ENCODE data around the gene ZBP1.
A peak's percentile ranks its signal among the peaks of the same experiment; 100 is the strongest.
"Not testable (repeated sequence)": the region's sequence is repeated elsewhere in the genome, so short reads cannot be mapped to it uniquely, and the experiment has no call there.

The ZBP1 gene

GRCh38 chr20:57638895-57639236 lies 18.6 kb upstream of the ZBP1 start:
- DNase-seq, result no peak

DNA sequence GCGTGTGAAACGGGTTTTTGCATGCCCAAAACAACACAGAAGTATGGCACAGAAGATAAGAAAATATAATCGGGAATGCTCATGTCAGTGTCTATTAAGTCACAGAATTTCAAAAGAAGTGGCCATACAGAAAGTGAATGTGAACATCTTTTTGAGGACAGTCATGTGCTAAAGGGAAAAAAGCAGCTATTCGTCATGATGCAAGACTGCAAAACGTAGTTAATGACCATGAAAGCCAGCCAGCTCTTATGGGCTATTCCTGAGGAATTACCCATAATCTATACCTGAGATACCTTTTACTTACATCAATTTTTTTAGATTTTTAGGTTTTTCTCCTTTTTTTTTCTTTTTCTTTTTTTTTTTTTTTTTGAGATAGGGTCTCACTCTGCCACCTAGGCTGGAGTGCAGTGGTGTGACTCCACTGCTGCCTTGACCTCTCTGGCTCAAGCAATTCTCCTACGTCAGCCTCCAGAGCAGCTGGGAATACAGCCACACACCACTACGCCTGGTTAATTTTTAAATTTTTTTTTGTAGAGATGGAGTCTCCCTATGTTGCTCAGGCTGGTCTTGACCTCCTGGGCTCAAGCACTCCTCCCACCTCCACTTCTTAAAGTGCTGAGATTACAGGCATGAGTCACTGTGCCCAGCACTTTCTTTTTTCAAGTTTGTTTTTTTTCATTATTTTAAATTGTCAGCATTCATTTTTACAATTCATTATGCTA lies 18.1 kb upstream of the ZBP1 start:
- DNase-seq, result no peak

DNA sequence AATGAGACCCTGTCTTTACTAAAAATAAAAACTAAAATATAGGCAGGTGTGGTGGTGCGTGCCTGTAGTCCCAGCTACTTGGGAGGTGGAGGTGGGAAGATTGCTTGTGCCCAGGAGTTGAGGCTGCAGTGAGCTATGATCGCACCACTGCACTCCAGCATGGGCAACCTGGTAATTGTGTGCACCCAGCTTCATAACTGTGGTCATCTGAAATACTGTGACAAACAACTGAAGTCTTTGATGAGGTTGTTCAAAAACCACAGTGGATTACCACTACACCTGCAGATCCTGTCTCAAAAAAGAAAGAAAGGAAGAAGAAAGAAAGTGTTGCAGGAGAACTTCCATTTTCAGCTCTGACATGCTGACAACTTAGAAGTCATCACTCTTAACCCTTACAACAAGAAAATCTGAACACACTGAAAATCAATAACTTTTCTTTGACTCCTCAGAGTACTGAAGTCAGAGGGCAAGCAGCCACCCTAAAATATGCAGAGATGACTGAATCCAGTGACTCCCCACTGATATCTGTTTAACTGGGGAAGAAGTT lies 13.8 kb upstream of the ZBP1 start:
- DNase-seq, result no peak

GRCh38 chr20:57632286-57632685 lies 12.1 kb upstream of the ZBP1 start:
- DNase-seq, result no peak

DNA sequence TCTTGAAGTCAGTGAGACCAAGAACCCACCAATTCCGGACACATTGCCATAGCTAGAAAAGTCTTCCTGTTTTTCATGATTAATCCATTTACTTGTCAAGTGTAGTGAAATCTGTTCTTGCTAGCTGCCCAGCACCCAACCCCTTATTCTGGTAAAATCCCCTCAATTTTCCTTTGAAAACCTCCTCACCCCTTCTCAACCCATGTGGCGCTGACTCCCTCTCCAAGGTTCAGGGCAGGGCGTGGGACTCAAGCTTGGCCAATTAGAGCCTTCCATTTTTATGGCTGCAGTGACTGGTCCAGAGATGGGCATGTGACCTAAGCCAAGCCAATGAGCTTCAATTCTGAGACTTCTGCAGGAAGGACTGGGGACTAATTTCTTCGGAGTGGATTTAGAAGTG lies 9.8 kb upstream of the ZBP1 start:
- DNase-seq, result peak; percentile 68

GRCh38 chr20:57629491-57629901 lies 9.3 kb upstream of the ZBP1 start:
- peak; percentile 61 for DNase-seq

DNA sequence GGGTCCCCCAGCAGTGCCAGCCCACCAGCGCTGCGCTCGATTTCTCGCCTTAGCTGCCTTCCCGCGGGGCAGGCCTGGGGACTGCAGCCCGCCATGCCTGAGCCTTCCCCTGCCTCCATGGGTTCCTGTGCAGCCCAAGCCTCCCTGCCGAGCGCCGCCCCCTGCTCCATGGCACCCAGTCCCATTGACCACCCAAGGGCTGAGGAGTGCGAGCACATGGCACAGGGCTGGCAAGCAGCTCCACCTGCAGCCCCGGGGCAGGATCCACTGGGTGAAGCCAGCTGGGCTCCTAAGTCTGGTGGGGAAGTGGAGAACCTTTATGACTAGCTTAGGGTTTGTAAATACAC lies 8.7 kb upstream of the ZBP1 start:
- DNase-seq, result not testable (repeated sequence)

DNA sequence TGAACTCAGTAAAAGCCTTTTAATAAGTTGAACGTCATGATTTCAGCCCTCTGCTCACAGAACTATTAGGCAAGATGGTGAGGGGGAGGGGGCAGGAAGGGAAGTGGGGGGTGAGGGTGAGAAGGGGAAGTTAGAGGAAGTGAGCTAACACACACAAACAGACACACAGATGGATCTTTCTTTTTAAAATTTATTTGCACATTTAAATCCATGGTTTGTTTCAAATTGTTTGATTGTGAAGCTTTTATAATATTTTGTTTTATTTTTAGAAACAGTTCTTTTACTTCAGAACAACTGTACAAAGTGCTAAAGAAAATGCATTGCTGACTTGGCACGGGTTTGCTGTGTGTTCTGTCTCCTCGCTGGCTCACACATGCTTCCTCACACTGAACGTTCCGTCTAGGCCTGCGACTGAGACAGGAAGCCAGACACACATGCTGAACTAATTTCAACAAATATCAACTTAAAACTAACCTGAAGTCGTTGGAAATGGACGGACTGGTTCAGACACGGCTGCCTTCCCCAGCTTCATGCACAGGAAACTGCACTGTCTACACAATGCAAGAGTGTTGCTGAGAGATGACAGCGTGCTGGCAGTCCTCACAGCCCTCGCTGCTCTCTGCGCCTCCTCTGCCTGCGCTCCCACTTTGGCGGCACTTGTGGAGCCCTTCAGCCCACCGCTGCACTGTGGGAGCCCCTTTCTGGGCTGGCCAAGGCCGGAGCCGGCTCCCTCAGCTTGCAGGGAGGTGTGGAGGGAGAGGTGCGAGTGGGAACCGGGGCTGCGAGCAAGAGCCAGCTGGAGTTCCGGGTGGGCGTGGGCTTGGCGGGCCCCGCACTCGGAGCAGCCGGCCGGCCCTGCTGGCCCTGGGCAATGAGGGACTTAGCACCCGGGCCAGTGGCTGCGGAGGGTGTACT lies 8.1 kb upstream of the ZBP1 start:
- DNase-seq, result peak; percentile 35

- DNase-seq, result no peak
Observed at GRCh38 chr20:57627339-57627738, 7.1 kb upstream of the ZBP1 start.

- DNase-seq, result no peak
Observed at GRCh38 chr20:57625978-57626377, 5.8 kb upstream of the ZBP1 start.

DNA sequence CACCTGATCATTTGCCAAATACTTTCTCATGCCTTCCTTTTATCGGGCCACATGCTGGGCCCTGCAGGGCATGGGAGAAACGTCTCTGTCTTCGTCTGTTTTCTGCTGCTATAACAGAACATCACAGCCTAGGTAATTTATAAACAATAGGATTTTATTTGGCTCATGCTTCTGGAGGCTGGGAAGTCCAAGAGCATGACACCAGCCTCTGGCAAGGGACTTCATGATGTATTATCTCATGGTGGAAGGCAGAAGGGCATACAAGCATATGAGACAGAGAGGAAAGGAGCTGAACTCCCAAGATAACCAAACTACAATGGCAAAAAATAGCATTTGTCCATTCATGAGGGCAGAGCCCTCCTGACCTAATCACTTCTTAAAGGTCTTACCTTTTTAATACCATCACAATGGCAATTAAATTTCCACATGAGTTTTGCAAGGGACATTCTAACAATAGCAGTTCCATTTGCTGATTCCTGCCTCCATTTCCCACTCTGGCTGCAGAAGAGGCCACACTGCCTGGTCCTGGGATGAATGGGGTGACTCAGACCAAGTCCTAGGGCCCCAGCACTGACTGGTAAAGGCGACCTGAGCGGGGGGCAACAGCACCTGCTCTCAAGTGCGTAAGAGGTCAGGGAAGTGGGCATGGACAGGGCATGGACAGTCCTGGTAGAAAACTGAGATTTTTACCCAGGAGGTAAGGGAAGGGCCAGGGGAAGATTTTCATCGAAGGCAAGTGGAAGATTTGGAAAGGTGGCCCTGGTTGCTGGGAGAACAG lies 5.1 kb upstream of the ZBP1 start:
- no peak for DNase-seq

DNA sequence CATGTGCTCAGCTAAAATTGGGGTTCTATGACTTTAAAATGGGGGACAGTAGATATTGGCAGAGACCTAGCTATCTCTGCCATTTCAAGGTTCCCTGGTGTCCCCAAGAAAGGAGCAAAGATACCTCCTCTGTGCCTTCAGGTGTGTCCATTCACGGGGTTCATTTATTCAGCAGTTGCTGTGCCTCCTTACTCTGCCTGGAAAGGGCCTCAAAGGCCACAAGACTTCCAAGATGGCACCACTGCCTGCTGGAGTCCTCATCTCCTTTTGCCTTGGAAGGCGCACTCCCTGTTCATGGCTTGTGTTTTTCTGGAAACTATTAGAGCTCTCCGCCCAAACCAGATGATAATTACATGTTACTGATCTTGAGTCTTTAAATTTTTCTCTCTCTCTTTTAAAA lies 3.9 kb upstream of the ZBP1 start:
- DNase-seq, result no peak

GRCh38 chr20:57622579-57623381 lies 2.6 kb upstream of the ZBP1 start:
- DNase-seq, result peak; percentile 69

GRCh38 chr20:57622201-57622570 lies 2.0 kb upstream of the ZBP1 start:
- no peak for DNase-seq

DNA sequence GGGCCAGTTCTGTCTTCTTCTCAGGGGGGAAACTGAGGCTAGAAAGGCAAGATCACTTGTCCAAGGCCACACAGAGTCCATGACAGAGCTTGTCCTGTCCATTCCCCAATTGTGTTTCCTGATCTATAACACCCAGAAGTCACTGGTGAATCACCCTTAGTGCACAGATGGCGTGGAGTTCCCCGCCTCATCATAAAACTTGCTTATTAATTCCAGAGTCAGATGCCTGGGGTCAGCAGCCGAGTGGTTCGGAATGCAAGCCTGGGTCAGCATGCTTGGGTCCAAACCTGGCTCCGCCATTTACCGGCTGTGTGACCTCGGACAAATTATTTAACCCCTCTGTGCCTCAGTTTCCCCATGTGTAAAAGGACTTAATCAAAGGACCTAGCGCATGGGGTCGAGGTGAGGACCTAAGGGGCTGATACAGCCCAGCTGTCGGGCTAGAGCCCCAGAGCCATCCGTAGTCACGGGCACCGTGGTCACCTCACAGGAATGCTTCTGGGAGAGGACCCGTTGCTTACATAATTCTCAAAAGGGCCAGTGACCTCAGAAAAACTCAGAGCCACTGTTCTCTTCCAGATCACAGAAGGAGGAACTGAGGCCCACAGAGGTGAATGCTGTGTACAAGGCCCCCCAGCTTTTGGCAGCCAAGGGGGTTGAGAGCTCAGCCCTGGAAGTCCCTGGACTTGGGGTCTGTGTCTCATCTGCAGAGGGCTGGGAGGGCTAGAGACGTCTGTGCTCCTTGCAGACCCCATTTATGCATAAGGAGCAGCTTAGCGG lies 1.4 kb upstream of the ZBP1 start:
- DNase-seq, result no peak

- DNase-seq, result no peak
Observed at GRCh38 chr20:57620999-57621398, 773 bp upstream of the ZBP1 start.

GRCh38 chr20:57619051-57619831 lies 985 bp downstream of the ZBP1 start:
- peak; percentile 73 for DNase-seq

DNA sequence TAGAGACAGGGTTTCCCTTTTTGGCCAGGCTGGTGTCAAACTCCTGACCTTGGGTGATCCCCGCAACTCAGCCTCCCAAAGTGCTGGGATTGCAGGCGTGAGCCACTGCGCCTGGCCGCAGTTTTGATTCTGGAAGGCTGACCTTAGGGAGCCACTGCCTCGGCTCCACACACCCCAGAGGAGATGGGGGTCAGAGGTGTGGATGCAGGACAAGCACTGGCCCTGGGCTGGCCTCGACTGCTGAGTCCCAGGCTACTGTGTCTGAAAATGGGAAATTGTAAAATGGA lies 1.5 kb downstream of the ZBP1 start:
- no peak for DNase-seq

GRCh38 chr20:57618091-57618763 lies 2.0 kb downstream of the ZBP1 start:
- DNase-seq, result no peak

GRCh38 chr20:57617079-57617795 lies 3.0 kb downstream of the ZBP1 start:
- no peak for DNase-seq

All from stimulated activated CD4-positive, alpha-beta T cell treated with anti-CD3 and anti-CD28 coated beads, Interleukin-1b, Interleukin-23, amount 100 ng/mL, for 48 hours (primary cell).